Lower lobe of right lung (tissue), 2 donors: ENCODE measurements around the gene ANKS1B. TPM values are rescaled to one million over a fixed set of nuclear protein-coding genes. Genes with fewer than 3 reads are reported as not detected.

Source experiments
- ATAC-seq, 2 donors: fragments of 200-7000 bp; cut with Tn5 transposase; one replicate each; pipeline ENCODE4 v1.9.1; 2020 to 2022; ENCODE audit warnings: mild to moderate bottlenecking in 2 of 2, moderate library complexity in 2 of 2
- DNase-seq: peaks from one replicate; pipeline ENCODE4 v3.0.0-alpha.2; 2020
- H3K27ac ChIP-seq: fragments of 200-600 bp; one replicate; pipeline ENCODE4 v1.8.0; 2022
- H3K27me3 ChIP-seq: fragments of 200-600 bp; one replicate; pipeline ENCODE4 v1.8.0; 2022; ENCODE audit warnings: low read depth
- H3K36me3 ChIP-seq: fragments of 200-600 bp; one replicate; pipeline ENCODE4 v1.8.0; 2022; ENCODE audit warnings: mild to moderate bottlenecking
- H3K4me1 ChIP-seq: fragments of 200-600 bp; one replicate; pipeline ENCODE4 v1.8.0; 2022
- H3K4me3 ChIP-seq: fragments of 200-600 bp; one replicate; pipeline ENCODE4 v1.8.0; 2022; ENCODE audit warnings: mild to moderate bottlenecking
- H3K9me3 ChIP-seq: fragments of 200-600 bp; one replicate; pipeline ENCODE4 v1.8.0; 2022
- CTCF ChIP-seq: fragments of 200-600 bp; IDR thresholded peaks from one replicate; pipeline ENCODE4 v1.8.0; 2022; ENCODE audit warnings: antibody characterized with exemption, mild to moderate bottlenecking
- intact Hi-C: fragments of 100-400 bp; cut with DNase I; formaldehyde crosslinking; loops from one replicate; pipeline ENCODE4 v1.11.0; 2022
- total RNA-seq: library from RNA; stranded (reverse); fragmentation: NEBNext Ultra II Directional; extraction: Animal tissue kit (Norgen Biotek cat#: 25700); gene quantifications from one replicate; pipeline ENCODE4 v1.2.1, GENCODE V29; 2021
- donor health status: DM: no; HTN: yes; CAD: no; lungs with severe emphysema.

ANKS1B gene
- total RNA-seq, 1 donor from 2014 or later = 4.0 TPM

DNA sequence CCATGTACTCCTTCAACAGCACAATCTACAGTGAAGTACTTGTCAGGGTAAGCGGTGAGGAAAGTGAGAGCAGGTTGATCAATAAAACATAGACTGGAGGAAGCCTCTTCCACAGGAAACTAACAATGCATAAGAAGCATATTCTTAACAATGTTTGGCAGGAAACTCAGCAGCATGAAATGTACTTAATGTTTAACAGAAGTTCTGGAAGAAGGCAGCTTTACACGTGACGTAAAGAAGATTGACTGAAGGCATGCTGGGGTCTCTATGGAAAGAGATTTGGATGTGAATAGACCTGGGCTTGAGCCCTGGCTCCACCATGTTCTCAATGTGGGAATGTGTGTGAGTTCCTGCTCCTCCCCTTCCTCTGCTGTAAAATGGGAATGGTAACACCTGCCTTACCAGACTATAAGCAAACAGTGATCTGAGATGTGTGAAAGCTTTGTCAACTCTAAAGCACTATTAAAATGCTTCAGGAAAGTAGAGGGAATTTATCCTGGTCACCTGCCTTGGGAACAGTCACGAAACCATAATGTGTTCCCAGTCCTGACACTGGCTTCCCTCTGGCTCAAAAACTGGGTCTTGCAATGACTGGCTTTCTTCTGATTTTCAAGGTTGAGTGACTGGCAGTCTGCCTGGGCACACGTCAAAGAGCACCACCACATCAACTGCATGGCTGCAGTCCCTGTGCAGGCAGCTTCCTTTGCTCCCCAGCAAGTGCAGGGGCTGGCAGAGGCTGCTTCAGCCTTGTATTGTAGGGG, 955.0 kb downstream of the ANKS1B start:
- Histone ChIP-seq H3K4me1 (no peaks in the 10 kb centered on the region), H3K9me3 (no peaks in the 10 kb centered on the region), H3K27ac (no peak overlapping the region), H3K36me3 (no peaks in the 10 kb centered on the region), H3K27me3 (no peaks in the 10 kb centered on the region), H3K4me3 (no peak overlapping the region)
- ATAC-seq (no peak), DNase-seq (no peak)
- no peak for TF ChIP-seq CTCF
- intact Hi-C loops = no loop called here

- Histone ChIP-seq H3K9me3 (no peaks in the 10 kb centered on the region), H3K4me1 (no peaks in the 10 kb centered on the region), H3K27ac (no peak overlapping the region), H3K36me3 (no peaks in the 10 kb centered on the region), H3K27me3 (no peaks in the 10 kb centered on the region), H3K4me3 (no peak overlapping the region)
- intact Hi-C loops = no loop called here
- DNase-seq (no peak), ATAC-seq (peak in 1 of 2 donors; percentile 41)
- no peak for TF ChIP-seq CTCF
Measured at GRCh38 chr12:99027461-99027860, 957.3 kb downstream of the ANKS1B start.

DNA sequence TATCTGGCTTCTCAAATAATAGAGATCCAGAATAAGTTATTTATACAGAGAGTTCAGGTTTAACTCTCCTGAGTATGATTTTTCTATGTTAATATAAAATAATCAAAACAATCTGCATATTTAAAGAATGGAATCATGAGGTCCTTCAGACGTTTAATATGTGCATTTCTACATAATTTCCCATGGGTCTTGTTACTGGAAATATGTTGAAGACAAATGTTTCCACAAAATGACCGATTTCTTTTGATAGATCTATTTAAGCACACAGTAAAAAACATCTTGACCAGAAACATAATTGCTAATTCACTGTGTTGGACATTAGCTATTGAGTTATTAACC, 957.7 kb downstream of the ANKS1B start:
- DNase-seq = no peak
- no peak for ATAC-seq

DNA sequence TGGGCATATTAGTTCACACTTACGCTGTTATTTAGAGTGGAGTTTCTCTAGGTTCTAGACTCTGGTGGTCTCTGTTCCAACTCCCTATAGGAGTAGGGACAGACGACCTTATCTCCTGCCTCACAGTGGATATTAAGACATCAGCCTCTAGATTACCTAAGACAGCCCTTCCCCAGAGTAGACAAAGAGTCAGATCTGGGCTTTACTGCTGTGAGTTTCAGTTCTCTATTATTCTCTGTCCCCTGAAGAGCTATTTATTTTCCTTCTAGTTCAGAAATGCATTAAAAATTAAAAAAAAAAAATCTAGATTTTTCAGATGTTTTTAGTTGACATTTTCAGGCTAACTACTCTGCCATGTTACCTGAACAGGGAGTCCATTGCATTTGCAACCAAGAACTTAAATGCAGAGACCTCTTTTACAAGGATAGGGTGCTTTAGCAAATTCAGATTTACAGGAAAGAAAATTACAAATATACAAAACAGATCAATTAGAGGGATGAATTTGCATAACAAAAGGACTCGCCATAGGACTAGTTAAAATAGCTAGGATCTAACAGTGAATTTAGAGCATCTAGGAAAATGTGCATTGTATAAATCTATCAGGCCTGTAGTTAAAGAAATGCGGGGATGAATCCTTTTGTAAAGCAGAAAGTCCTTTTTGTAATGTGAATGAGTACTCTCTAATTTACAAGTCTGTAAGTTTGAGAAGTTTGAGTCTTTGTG, 958.2 kb downstream of the ANKS1B start:
- Histone ChIP-seq H3K4me1 (no peaks in the 10 kb centered on the region), H3K9me3 (no peaks in the 10 kb centered on the region), H3K27me3 (no peaks in the 10 kb centered on the region), H3K36me3 (no peaks in the 10 kb centered on the region), H3K4me3 (no peak overlapping the region), H3K27ac (no peak overlapping the region)
- ATAC-seq (peak in 1 of 2 donors; percentile 37), DNase-seq (no peak)
- intact Hi-C loops = no loop called here
- no peak for TF ChIP-seq CTCF

More for the DNA sequence above, 957.7 kb downstream of the ANKS1B start:
- no peak overlapping the region for H3K4me3 ChIP-seq
- no peaks in the 10 kb centered on the region for H3K27me3 ChIP-seq
- no peaks in the 10 kb centered on the region for H3K4me1 ChIP-seq
- H3K27ac ChIP-seq = no peak overlapping the region
- no peaks in the 10 kb centered on the region for H3K9me3 ChIP-seq
- no peaks in the 10 kb centered on the region for H3K36me3 ChIP-seq
- no peak for TF ChIP-seq CTCF
- intact Hi-C loops = no loop called here

DNA sequence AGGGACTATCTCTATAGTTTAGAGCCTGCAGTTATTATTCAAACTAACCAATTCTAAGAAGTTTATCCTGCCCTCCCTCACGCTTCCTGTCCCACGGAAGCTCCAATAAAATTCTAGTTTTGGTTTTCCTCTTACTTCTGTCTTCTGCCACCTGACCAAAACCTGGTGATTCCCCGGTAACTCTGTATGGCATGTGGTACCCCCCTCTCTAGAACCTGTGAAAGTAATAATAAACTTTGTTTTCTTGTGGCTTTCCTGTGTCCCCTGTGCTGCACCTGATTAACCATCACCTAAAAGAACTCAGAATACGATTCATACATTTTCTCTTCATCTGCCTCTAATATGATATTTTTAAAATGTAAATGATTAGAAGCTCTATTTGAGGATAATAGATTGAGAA, 959.9 kb downstream of the ANKS1B start:
- ATAC-seq (no peak), DNase-seq (no peak)
- Histone ChIP-seq H3K27ac (no peak overlapping the region), H3K4me1 (no peaks in the 10 kb centered on the region), H3K4me3 (no peak overlapping the region), H3K27me3 (no peaks in the 10 kb centered on the region), H3K9me3 (no peaks in the 10 kb centered on the region), H3K36me3 (no peaks in the 10 kb centered on the region)
- intact Hi-C loops = no loop called here
- TF ChIP-seq CTCF = no peak
